GM12892 (cell line): ENCODE measurements around the gene FGFR2.

ENCODE experiments used
- POLR2A ChIP-seq: IDR thresholded peaks from 2 replicates; pipeline ENCODE4 v1.6.1; 2011; ENCODE audit warnings: low read depth, low read length, control low read depth
- POLR2AphosphoS5 ChIP-seq: IDR thresholded peaks from 2 replicates; pipeline ENCODE4 v1.6.1; 2011; ENCODE audit warnings: low read depth, low read length, control low read depth

GRCh38 chr10:121617176-121617575, 18.9 kb upstream of the FGFR2 start:
- TF ChIP-seq POLR2A (no peak), POLR2AphosphoS5 (no peak)
